ENCODE measurements around the gene TSC22D1.

GRCh38 chr13:44452418-44452817 lies 123.7 kb downstream of the TSC22D1 start:
- TF ChIP-seq POLR2A (IDR thresholded peaks at IDR 0.05): no peak
- TF ChIP-seq, protein P1, sequence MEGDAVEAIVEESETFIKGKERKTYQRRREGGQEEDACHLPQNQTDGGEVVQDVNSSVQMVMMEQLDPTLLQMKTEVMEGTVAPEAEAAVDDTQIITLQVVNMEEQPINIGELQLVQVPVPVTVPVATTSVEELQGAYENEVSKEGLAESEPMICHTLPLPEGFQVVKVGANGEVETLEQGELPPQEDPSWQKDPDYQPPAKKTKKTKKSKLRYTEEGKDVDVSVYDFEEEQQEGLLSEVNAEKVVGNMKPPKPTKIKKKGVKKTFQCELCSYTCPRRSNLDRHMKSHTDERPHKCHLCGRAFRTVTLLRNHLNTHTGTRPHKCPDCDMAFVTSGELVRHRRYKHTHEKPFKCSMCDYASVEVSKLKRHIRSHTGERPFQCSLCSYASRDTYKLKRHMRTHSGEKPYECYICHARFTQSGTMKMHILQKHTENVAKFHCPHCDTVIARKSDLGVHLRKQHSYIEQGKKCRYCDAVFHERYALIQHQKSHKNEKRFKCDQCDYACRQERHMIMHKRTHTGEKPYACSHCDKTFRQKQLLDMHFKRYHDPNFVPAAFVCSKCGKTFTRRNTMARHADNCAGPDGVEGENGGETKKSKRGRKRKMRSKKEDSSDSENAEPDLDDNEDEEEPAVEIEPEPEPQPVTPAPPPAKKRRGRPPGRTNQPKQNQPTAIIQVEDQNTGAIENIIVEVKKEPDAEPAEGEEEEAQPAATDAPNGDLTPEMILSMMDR (IDR thresholded peaks at IDR 0.05): no peak

Measured in Peyer's patch (tissue), 4 donors.